DMS79 treated with DMSO at 0.1 percent for 48 hours (cell line): ENCODE results near the gene AFAP1L1.
A peak's percentile ranks its signal among the peaks of the same experiment; 100 is the strongest.

Experiments used
- DNase-seq: peaks from one replicate; lab custom pipeline; 2025; lab: John Stamatoyannopoulos, UW

The AFAP1L1 gene

GRCh38 chr5:149271716-149272563 is at the start of gene AFAP1L1:
Gene AFAP1L1 (plus strand): TSS chr5:149271859. CDS start chr5:149271969, 110 bp downstream.
- no peak for DNase-seq

DNA sequence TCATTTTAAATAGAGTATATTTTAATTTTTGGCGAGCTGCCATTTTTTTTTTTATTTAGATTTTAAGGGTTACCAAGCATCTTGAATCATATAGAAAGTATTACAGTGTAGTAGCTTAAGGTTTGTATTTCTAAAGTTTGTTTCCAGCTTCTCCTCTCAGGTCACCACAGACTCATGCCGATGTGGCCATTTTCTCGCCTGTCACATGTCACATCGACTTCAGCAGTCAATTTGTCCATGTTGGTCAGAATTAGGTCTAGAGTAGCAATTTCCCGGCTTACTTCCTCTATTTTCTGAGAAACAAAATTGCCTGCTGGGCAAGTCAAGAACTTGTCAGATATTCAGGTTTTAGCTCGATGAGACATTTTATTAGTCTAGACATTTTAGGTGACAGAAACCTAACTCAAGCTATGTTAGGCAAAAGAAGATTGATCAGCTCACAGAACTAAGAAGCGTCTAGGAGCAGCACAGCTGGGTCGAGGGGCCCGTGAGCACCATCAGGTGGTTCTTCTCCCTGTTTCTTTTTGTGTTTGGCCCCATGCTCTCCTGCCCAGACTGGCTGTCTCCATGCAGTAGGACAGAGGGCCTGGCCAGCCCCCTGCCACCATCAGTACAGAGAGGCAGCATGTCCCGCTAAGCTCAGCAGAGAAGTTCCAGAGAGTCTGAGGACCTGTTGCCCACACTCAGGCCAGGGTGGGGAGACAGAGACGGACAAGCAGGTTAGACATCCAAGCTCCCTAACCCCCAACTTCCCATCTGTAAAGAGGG is 48.4 kb upstream of the AFAP1L1 start:
- no peak for DNase-seq

GRCh38 chr5:149224282-149224681 is 47.4 kb upstream of the AFAP1L1 start:
- DNase-seq, result peak; percentile 50

DNA sequence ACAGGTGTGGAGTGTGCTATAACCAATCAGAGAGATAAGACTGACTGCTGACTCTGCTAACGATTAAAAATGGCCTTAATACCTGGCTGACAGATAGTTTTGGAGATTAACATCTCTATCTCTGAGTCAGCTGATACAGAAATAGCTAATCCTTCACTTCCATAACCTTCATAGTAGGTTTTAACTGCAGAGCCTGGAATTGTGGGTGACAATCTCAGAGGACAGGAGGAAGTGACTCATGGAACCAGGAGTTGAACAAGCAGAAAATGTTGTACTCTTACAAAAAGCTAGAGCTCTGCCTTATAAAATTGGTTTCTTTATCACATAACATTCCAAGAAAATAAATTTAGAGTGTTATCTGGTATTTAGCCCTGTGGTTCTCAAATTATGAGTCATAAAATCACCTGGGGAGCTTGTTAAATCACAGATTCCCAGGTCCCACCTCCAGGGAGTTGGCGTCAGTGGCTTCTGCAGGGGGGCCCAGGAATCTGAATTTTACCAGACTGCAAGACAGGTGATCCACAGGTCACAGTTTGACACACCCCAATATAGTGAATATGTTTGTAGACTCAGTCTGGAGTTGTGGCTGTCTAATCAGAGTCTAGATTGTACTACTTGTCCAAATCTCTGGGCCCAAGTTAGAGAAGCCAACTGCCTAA is 44.4 kb upstream of the AFAP1L1 start:
- DNase-seq, result no peak

DNA sequence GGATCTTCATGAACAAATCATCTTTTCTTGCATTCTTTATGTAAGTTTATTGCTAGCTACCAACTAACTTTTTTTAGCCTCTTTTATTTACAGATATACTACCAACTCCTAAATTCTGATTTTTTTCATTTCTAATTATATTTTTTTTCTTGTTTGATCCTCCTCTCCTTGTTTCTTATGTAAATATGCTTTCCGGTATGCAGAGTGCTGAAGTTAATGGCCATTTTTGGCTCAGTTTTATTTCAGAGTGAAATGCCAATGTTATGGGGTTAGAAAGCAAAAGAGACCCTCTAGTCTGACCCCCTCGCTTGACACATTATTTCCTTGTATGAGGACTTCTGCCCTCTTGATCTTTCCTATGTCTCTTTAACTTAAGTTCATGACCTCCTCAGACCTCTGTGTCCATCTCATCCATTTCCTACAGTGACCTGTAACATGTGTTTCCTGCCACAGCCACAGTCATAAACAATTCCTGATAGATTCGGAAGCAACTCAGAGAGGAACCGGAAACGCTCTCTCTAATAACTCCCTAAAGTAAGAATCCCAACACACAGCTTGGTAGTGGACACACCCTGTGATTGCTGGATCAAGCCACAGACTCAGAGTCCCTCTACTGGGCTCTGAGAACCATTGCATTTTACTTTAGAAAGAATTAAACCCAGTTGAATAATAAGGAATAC is 42.9 kb upstream of the AFAP1L1 start:
- DNase-seq, result peak; percentile 8

GRCh38 chr5:149229298-149229937 is 42.2 kb upstream of the AFAP1L1 start:
- no peak for DNase-seq

GRCh38 chr5:149235841-149236240 is 35.8 kb upstream of the AFAP1L1 start:
- no peak for DNase-seq

DNA sequence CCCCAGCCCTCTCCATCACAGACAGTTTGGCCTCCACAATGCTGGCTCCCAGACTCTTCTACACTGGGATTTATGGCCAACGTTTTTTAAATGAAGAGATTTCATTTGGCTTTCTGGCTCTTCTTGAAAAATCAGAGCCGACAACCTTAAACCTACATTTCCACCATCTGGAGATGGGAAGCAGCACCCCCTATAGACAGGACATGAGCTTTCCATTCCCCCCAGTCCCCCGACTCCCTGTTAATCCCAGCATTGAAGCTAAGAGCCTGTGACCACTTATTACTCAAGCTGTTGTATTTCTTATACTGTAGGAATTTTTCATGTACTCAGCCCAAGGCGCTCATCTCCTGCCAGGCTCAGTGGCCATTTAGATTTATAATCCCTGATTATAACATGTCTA is 34.0 kb upstream of the AFAP1L1 start:
- no peak for DNase-seq

DNA sequence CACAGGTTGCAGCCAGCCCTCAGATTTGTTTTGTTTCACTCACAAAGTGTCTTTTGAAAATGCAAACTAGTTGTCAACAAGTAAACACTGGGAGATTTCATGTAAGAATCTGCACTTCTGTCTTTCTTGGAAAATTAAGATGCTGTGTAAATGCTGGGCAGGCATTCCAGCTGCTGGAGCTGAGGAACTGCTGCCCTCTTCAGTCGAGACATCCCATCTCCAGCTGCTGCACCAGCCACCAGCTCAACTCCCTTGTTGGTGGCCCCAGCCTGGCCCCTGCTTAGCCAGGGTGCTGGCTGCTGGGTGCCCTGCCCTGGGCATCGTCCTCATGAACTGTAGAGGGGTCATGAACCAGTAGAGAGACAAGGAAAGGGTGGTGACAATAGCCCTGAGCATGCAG is 33.1 kb upstream of the AFAP1L1 start:
- DNase-seq, result no peak

DNA sequence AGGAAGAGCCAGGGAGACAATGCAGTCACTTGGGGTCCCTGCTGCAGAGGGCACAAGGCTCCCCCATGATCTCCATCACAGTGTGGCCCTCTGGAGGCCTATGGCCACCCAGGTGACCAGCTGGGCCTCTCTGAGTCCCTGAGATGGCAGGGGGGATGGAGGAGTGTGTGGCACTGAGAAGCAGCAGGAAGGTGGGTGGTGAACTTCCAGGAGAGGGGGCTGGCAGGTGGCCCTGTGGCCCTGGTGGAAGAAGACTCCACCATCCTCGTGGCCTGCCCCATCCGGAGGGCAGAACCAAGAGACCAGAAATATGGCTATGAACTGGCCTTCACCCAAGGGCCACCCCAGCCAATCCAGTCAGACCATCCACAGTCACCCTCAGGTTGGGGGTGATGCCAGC is 31.7 kb upstream of the AFAP1L1 start:
- no peak for DNase-seq

DNA sequence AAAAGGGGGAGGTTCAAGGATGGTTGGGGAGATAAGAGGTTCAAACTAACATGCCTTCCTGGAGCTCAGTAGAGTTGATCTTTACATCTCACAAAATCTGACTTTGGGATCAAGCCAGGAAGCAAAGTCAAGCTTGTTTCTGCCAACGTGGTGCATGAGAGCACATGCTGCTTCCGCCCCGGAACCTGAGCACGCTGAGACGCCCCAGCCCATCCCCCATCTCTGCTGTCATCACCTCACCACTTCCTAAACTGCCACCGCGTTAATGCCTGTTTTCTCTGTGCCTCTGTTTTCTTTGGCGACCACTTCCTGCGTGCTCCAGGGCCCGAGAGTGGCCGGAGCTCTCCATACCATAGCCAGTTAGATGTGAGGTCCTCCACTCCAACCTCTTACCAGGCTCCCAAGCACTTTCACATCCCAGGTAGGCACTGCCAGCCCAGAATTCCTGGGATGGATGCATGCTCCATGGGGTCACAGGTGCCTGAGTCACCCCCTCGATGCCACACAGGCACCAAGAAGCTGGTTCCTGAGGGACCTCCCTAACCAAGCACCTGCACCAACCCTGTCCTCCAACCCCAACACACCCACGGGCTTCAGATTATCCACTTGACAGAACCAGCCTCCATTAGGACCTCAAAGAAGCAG is 31.2 kb upstream of the AFAP1L1 start:
- DNase-seq, result no peak

DNA sequence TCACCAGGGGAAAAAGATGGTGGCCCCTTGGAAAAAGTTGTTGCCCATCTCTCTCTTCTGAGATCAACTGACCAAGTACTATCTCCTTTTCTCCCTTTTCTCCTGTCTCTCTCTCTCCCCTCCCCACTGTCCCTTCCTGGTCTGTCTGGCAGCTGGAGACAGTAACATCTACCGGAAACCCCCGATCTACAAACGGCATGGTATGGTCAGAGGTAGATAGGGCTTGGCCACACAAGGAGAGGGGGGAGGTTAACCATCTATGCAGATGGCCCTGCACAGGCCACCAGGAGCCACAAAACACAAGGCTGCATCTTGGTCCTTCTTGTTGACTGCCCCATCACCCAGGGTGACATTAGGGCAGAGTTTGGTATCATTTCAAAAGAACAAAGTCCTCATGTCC is 29.3 kb upstream of the AFAP1L1 start:
- DNase-seq, result no peak

DNA sequence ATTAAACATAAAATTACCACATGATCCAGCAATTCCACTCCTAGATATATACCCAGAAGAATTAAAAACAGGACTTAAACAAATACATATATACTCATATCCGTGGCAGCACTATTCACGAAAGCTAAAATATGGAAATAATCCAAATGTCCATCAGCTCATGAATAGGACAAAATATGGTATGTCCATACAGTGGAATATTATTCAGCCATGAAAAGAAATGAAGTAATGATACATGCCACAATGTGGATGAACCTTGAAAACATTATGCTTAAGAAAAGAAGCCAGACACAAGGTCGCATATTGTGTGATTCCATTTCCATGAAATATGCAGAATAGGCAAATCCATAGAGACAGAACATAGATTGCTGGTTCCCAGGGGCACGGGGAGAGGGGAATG is 24.8 kb upstream of the AFAP1L1 start:
- DNase-seq, result no peak

GRCh38 chr5:149247726-149248125 is 23.9 kb upstream of the AFAP1L1 start:
- no peak for DNase-seq

DNA sequence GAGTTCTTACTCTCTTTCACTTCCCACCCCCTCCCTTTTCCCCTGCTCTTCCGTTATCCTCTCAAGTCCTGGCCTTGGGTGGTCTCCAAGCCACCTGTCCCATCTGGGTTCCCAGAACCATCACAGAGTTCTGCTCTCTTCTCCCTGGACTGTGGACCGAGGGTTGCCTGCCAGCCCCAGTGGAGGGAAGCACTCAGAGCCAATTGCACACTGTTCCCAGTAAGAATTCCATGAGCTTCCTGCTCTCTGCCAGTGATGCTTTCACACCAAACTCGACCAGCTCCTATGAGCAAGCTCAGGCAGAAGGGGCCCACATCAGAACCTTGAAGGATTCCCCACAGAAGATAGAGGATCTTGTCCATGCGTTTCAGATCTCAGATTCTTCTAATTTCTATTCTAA is 20.1 kb upstream of the AFAP1L1 start:
- DNase-seq, result no peak

DNA sequence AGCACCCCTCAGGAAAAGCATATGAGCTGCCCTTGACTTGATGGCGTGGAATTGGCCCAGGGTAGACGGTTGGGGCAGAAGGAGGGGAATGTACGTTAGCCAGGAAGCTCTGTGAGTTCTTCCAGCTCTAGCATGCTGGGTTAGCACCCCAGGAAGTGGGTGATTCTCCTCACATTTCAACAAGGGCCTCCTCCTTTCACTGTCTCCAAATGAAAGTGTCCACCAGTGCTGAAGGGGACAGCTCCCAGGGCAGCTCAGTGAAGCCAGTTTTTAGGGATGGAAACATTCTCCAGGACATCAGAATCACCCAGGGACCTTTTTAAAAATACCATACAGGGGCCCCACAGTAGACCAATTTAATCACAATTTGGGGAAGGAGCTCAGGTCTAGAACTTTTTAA is 17.2 kb upstream of the AFAP1L1 start:
- no peak for DNase-seq

DNA sequence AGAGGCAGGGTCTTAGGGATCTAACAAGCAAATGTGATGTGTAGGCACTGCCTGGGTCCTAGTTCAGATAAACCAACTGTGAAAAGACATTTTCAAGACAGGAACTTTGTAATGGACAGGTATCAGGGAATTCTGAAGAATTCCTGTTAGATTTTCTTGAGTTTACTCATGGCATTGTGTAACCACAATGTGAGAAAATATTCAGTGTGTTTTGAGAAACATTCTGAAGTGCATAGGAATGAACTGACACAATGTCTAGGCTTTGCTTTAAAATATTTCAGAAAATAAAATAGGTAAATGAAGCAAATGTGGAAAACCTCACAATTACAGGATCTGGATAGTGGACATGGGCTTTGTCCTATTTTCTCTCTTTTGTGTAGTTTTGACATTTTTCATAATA is 15.2 kb upstream of the AFAP1L1 start:
- DNase-seq, result no peak

DNA sequence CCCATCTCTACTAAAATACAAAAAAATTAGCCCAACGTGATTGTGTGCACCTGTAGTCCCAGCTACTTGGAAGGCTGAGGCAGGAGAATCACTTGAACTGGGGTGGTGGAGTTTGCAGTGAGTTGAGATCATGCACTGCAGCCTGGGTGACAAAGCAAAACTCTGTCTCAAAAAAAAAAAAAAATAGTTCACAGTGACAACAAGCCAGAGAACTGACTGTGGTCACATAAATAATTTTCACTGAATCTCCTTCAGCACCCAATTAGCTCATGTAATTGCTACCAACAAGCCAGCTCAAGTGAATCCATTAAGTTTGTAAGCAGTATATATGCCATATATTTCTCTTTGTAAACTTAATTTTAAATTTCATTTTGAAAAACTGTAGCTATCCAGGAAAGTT is 14.5 kb upstream of the AFAP1L1 start:
- no peak for DNase-seq

DNA sequence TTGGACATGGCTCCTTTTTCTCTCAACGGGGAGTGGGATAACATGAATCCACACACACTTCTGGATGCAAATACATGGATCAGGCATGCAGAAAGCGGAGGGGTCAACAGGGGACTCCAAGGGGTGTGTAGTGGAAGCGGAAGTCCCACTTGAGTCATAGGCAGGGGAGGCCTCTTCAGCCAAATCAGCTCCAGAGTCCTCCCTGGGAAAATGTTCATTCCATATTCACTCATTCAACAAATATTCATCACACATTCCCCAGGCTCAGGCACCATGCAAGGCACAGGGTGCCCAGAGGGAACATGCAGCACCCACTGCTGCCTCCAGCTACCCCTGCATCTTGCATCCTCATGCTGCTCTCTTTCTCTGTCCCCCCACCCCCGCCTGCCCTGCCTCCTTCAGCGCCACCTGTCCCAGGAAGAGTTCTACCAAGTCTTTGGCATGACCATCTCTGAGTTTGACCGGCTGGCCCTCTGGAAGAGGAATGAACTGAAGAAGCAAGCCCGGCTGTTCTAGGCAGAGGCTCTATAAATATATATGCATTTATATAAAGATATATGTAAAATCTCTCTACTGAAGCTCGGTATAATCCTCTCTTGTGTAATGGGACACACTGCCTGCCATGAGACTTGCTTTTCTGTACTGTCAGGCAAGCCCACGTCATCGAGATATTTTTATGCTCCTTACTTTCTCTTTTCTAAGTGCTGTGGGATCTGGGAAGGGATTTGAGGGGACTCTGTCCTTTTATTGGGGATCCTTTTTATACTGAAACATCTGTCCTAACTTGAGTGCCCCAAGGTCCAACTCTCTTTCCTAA is 13.6 kb upstream of the AFAP1L1 start:
- no peak for DNase-seq

DNA sequence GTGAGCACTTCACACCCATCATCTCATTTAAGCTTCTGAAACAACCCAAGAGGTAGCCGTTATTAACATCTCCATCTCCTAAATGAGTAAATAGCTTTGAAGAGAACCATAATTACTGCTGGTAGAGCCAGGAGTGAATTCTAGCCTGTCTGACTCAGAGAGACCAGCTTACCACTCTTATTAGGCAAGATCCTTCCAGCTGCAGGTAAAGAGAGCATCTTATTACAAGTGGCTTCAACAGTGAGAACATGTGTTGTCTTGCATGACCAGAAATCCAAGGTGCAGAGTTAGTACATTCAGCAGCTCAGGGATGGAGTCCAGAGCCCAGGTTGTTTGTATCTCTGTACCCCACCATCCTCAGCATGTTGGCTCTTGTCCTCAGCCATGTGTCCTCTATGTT is 10.9 kb upstream of the AFAP1L1 start:
- DNase-seq, result peak; percentile 63
